ENCODE measurements around the gene ITPKC. TPM values are rescaled to one million over a fixed set of nuclear protein-coding genes. Genes with fewer than 3 reads are reported as not detected.

Gene ITPKC
- total and polyA plus RNA-seq, 2 experiments from 2014 or later = 5.3 to 12.6 TPM

DNA sequence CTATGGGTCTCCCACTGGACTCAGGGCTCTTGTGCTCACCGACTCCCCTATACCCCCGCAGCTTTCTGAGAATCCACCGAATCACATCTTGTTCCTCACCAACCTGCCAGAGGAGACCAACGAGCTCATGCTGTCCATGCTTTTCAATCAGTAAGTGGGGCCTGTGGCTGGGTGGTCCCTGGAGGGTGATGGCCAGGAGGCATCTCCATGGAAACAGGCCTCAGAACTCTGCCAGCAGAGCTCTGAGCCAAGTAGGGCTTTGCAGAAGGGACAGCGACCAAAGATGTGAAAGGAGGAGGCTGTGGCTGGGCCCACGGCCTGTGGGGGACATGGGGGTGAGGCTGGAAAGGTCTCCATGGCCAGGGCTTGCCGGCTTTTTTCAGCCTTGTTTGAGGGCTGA, 46.6 kb downstream of the ITPKC start:
- no peaks in the 10 kb centered on the region for H3K9me3 Mint-ChIP-seq
- peaks cover 86% of the 10 kb centered on the region for H3K36me3 Mint-ChIP-seq (ENCODE audit: low read depth)
- Histone ChIP-seq H3K4me1 (ENCODE audit: insufficient read depth) (no peaks in the 10 kb centered on the region), H3K27ac (ENCODE audit: low read depth) (no peak overlapping the region), H3K36me3 (ENCODE audit: insufficient read depth) (peaks cover 71% of the 10 kb centered on the region), H3K4me3 (no peak overlapping the region), H3K27me3 (ENCODE audit: insufficient read depth) (no peaks in the 10 kb centered on the region), H3F3A (replicated peaks; ENCODE audit: low read depth) (peaks cover 54% of the 10 kb centered on the region), H2AFZ (no peak overlapping the region), H3K9me2 (ENCODE audit: insufficient read depth) (no peaks in the 10 kb centered on the region), H3K79me2 (replicated peaks; ENCODE audit: insufficient read depth) (peaks cover 23% of the 10 kb centered on the region; the same call in 1 of the 2 replicates), H3K4me2 (no peak overlapping the region), H4K20me1 (replicated peaks; ENCODE audit: insufficient read depth) (peaks cover 38% of the 10 kb centered on the region)
- TF ChIP-seq JUNB (IDR thresholded peaks at IDR 0.05; ENCODE audit: unreplicated experiment) (no peak), EZH2 (IDR thresholded peaks at IDR 0.05; ENCODE audit: low read depth, unreplicated experiment) (no peak), POLR2AphosphoS5 (IDR thresholded peaks at IDR 0.05; ENCODE audit: low read depth) (no peak), NANOG (IDR thresholded peaks at IDR 0.05; ENCODE audit: borderline replicate concordance) (no peak), ZNF114 (CRISPR knock-in tag; IDR thresholded peaks at IDR 0.05) (no peak), ZNF331 (CRISPR knock-in tag; IDR thresholded peaks at IDR 0.05; ENCODE audit: low read depth) (no peak), EZH2phosphoT487 (IDR thresholded peaks at IDR 0.05; ENCODE audit: unreplicated experiment) (no peak), CREB1 (CRISPR knock-in tag; IDR thresholded peaks at IDR 0.05; ENCODE audit: low read depth) (no peak), STAT1 (IDR thresholded peaks at IDR 0.05; ENCODE audit: unreplicated experiment) (no peak)
- TF ChIP-seq, protein P1, sequence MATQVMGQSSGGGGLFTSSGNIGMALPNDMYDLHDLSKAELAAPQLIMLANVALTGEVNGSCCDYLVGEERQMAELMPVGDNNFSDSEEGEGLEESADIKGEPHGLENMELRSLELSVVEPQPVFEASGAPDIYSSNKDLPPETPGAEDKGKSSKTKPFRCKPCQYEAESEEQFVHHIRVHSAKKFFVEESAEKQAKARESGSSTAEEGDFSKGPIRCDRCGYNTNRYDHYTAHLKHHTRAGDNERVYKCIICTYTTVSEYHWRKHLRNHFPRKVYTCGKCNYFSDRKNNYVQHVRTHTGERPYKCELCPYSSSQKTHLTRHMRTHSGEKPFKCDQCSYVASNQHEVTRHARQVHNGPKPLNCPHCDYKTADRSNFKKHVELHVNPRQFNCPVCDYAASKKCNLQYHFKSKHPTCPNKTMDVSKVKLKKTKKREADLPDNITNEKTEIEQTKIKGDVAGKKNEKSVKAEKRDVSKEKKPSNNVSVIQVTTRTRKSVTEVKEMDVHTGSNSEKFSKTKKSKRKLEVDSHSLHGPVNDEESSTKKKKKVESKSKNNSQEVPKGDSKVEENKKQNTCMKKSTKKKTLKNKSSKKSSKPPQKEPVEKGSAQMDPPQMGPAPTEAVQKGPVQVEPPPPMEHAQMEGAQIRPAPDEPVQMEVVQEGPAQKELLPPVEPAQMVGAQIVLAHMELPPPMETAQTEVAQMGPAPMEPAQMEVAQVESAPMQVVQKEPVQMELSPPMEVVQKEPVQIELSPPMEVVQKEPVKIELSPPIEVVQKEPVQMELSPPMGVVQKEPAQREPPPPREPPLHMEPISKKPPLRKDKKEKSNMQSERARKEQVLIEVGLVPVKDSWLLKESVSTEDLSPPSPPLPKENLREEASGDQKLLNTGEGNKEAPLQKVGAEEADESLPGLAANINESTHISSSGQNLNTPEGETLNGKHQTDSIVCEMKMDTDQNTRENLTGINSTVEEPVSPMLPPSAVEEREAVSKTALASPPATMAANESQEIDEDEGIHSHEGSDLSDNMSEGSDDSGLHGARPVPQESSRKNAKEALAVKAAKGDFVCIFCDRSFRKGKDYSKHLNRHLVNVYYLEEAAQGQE (IDR thresholded peaks at IDR 0.05; ENCODE audit: unreplicated experiment) = no peak
- TF ChIP-seq, protein P2, sequence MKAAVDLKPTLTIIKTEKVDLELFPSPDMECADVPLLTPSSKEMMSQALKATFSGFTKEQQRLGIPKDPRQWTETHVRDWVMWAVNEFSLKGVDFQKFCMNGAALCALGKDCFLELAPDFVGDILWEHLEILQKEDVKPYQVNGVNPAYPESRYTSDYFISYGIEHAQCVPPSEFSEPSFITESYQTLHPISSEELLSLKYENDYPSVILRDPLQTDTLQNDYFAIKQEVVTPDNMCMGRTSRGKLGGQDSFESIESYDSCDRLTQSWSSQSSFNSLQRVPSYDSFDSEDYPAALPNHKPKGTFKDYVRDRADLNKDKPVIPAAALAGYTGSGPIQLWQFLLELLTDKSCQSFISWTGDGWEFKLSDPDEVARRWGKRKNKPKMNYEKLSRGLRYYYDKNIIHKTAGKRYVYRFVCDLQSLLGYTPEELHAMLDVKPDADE (IDR thresholded peaks at IDR 0.05) = no peak
- TF ChIP-seq, protein P3, sequence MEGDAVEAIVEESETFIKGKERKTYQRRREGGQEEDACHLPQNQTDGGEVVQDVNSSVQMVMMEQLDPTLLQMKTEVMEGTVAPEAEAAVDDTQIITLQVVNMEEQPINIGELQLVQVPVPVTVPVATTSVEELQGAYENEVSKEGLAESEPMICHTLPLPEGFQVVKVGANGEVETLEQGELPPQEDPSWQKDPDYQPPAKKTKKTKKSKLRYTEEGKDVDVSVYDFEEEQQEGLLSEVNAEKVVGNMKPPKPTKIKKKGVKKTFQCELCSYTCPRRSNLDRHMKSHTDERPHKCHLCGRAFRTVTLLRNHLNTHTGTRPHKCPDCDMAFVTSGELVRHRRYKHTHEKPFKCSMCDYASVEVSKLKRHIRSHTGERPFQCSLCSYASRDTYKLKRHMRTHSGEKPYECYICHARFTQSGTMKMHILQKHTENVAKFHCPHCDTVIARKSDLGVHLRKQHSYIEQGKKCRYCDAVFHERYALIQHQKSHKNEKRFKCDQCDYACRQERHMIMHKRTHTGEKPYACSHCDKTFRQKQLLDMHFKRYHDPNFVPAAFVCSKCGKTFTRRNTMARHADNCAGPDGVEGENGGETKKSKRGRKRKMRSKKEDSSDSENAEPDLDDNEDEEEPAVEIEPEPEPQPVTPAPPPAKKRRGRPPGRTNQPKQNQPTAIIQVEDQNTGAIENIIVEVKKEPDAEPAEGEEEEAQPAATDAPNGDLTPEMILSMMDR (conservative IDR thresholded peaks at IDR 0.05; ENCODE audit: low read depth in 2 of 2) = no peak
- TF ChIP-seq, protein P4, sequence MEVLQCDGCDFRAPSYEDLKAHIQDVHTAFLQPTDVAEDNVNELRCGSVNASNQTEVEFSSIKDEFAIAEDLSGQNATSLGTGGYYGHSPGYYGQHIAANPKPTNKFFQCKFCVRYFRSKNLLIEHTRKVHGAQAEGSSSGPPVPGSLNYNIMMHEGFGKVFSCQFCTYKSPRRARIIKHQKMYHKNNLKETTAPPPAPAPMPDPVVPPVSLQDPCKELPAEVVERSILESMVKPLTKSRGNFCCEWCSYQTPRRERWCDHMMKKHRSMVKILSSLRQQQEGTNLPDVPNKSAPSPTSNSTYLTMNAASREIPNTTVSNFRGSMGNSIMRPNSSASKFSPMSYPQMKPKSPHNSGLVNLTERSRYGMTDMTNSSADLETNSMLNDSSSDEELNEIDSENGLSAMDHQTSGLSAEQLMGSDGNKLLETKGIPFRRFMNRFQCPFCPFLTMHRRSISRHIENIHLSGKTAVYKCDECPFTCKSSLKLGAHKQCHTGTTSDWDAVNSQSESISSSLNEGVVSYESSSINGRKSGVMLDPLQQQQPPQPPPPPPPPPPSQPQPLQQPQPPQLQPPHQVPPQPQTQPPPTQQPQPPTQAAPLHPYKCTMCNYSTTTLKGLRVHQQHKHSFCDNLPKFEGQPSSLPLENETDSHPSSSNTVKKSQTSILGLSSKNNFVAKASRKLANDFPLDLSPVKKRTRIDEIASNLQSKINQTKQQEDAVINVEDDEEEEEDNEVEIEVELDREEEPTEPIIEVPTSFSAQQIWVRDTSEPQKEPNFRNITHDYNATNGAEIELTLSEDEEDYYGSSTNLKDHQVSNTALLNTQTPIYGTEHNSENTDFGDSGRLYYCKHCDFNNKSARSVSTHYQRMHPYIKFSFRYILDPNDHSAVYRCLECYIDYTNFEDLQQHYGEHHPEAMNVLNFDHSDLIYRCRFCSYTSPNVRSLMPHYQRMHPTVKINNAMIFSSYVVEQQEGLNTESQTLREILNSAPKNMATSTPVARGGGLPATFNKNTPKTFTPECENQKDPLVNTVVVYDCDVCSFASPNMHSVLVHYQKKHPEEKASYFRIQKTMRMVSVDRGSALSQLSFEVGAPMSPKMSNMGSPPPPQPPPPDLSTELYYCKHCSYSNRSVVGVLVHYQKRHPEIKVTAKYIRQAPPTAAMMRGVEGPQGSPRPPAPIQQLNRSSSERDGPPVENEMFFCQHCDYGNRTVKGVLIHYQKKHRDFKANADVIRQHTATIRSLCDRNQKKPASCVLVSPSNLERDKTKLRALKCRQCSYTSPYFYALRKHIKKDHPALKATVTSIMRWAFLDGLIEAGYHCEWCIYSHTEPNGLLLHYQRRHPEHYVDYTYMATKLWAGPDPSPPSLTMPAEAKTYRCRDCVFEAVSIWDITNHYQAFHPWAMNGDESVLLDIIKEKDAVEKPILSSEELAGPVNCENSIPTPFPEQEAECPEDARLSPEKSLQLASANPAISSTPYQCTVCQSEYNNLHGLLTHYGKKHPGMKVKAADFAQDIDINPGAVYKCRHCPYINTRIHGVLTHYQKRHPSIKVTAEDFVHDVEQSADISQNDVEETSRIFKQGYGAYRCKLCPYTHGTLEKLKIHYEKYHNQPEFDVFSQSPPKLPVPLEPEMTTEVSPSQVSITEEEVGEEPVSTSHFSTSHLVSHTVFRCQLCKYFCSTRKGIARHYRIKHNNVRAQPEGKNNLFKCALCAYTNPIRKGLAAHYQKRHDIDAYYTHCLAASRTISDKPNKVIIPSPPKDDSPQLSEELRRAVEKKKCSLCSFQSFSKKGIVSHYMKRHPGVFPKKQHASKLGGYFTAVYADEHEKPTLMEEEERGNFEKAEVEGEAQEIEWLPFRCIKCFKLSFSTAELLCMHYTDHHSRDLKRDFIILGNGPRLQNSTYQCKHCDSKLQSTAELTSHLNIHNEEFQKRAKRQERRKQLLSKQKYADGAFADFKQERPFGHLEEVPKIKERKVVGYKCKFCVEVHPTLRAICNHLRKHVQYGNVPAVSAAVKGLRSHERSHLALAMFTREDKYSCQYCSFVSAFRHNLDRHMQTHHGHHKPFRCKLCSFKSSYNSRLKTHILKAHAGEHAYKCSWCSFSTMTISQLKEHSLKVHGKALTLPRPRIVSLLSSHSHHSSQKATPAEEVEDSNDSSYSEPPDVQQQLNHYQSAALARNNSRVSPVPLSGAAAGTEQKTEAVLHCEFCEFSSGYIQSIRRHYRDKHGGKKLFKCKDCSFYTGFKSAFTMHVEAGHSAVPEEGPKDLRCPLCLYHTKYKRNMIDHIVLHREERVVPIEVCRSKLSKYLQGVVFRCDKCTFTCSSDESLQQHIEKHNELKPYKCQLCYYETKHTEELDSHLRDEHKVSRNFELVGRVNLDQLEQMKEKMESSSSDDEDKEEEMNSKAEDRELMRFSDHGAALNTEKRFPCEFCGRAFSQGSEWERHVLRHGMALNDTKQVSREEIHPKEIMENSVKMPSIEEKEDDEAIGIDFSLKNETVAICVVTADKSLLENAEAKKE (CRISPR knock-in tag; IDR thresholded peaks at IDR 0.05) = no peak
- ATAC-seq (no peak), DNase-seq (ENCODE audit: low spot score) (no peak)
- H3K27me3 Mint-ChIP-seq (ENCODE audit: insufficient read depth, low read depth, poor library complexity) = peaks cover 2% of the 10 kb centered on the region
- H3K4me3 Mint-ChIP-seq = no peak overlapping the region
- no peak overlapping the region for H3K27ac Mint-ChIP-seq
- no peaks in the 10 kb centered on the region for H3K4me1 Mint-ChIP-seq

Data from GM23338 (cell line).